ENCODE data around the gene ATG13.
"Not testable (repeated sequence)": the region's sequence is repeated elsewhere in the genome, so short reads cannot be mapped to it uniquely, and the experiment has no call there.

ATG13 gene

DNA sequence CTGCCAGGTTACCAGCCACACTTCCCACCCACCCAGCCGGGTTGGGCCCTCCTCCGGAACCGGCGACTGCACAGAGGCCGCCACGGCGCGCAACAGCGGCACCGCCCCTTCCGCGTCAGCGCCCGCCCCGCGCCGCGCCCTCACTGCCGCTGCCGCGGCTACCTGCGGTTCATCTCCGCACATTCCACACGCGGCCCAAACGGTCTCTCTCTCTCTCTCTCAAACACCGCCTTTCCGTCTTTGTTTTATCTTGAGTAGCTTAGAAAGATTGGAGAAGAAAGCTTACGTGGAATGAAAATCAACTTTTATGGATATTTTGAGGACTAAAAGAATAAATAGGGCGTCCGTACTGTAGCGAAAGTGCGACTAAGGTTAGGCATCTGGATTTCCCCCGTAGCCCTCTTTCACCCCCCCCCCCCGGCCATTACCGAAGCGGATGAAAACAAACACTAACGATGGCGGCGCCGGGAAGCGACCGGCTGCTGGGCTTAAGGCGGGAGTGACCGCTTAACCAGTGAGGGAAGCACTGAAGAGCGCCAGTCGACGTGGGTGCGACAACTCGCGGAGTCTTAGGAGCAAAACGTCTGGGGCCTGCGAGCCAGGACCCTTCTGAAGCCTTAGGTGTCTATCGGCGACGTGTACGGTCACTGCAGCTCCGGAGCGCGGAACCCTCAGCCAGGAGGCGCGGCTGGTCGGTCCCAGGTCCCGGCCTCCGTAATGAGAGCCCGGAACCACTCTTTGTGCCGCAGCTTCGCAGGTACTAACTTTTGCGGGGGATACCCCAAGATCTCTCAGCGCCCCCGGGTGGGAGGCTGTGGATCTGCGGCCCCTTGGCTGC lies at the start of gene ATG13, which contains the start of gene HARBI1:
Gene ATG13 (plus strand): TSS at position 420 of the 838 bp plus-strand sequence. CDS start 26,739 bp downstream, outside the sequence.
Gene HARBI1 (minus strand): TSS at position 94 of the 838 bp plus-strand sequence. CDS start 990 bp downstream, outside the sequence.
- FAIRE-seq: no peak

DNA sequence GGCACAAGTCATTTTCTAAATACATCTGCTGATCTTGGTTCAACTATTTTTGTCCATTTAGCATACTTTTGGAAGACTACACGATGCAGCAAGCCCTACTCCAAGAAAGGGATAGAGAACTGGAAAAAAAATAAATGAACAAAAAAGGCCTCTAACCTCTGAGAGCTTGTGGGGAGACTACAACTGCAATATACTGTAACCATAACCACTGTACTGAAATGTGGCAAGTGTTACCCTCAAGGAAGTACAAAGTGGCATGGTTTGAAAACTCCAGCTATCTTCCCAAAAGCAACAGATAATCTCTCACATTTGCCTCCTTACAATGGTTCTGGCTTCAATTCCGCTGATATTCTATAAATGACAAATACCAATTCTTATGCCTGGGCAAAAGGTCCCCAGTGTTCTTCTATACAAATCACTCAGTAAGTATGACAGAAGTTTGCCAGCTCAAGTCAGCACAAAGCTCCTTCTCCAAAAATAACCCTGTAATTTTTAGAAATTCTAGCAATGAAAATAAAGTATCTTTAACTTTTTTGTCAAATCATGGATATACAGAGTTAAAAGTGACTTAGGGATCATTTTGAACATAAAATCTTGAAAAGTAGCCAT lies 46.5 kb upstream of the ATG13 start:
- FAIRE-seq: no peak

DNA sequence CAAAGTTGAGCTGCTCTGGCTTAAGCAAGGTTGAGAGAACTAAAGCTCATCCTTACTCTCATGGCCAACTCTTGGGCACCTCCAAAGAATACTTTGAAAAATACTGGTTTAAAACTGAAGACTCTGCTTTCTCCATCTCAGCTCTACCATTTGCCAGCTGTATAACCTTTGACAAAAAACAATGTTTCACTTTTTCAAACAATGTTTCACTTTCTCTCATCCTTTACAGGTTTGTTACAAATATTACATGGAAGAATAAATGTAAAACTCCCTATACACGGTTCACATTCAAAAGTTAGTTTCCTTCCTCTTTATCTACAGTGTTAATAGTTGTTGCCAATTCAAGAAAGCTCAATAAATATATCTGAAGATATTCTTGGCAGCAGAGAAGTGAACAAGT lies 42.7 kb upstream of the ATG13 start:
- no peak for FAIRE-seq

DNA sequence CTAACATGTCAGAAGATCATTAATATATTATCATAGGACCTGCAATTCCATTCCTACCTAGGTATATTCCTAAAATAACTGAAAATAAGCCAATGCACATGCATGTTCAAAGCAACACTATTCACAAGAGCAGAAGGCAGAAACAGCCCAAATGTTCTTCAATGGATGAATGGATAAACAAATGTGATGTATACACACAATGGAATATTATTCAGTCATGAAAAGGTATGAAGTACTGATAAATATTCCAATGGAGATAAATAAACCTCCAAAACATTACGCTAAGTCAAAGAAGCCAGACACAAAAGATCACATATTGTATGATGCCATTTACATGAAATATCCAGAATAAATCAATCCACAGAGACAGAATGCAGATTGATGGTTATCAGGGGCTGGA lies 40.3 kb upstream of the ATG13 start:
- FAIRE-seq: no peak

DNA sequence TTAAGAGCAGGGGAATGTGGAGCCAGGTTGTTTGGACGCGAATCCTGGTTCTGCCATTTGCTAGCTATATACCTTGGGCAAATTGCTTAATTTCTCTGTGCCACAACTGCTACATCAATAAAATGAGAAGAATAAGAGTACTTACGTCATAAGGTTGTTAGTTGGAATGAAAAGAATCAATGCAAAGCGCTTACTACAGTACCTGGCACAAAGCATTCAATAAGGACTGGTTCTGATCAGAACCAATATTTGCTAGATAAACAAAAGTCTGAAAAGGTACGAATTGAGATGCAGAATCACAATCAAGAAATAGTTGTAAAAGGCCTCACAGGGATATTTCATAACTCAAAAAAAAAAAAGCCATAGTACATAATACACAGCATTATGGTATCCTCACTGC lies 34.8 kb upstream of the ATG13 start:
- FAIRE-seq: no peak

DNA sequence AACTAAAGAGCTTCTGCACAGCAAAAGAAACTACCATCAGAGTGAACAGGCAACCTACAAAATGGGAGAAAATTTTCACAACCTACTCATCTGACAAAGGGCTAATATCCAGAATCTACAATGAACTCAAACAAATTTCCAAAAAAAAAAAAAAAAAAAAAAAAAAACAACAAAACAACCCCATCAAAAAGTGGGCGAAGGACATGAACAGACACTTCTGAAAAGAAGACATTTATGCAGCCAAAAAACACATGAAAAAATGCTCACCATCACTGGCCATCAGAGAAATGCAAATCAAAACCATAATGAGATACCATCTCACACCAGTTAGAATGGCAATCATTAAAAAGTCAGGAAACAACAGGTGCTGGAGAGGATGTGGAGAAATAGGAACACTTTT lies 33.8 kb upstream of the ATG13 start:
- not testable (repeated sequence) for FAIRE-seq

DNA sequence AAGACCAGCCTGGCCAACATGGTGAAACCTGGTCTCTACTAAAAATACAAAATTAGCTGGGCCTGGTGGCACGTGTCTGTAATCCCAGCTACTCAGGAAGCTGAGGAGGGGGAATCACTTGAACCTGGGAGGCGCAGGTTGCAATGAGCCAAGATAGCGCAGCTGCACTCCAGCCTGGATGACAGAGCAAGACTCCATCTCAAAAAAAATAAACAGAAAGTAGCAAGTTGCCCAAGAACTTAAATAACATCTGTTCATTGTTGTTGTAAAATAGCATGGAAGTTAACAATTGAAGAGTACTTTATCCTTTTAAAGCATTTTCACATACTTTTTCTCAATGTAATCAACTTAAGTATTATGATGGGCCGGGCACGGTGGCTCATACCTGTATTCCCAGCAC lies 29.2 kb upstream of the ATG13 start:
- no peak for FAIRE-seq

DNA sequence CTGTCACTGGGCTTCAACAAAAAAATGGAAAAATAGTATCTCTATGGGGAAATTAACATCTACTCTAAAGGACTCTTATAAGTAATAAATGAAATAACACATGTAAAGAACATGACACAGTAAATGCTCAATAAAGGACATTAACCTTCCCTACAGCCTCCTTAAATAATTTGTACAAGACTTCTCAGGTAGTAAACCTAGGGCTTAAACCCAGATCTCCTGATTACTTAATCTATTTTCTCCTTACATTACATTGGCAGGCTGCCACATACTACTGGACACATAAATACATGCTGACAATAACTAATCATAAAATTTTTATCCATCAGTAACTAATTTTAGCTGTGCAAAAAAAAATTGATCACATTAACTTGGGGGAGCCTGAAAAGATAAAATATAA lies 28.4 kb upstream of the ATG13 start:
- no peak for FAIRE-seq

DNA sequence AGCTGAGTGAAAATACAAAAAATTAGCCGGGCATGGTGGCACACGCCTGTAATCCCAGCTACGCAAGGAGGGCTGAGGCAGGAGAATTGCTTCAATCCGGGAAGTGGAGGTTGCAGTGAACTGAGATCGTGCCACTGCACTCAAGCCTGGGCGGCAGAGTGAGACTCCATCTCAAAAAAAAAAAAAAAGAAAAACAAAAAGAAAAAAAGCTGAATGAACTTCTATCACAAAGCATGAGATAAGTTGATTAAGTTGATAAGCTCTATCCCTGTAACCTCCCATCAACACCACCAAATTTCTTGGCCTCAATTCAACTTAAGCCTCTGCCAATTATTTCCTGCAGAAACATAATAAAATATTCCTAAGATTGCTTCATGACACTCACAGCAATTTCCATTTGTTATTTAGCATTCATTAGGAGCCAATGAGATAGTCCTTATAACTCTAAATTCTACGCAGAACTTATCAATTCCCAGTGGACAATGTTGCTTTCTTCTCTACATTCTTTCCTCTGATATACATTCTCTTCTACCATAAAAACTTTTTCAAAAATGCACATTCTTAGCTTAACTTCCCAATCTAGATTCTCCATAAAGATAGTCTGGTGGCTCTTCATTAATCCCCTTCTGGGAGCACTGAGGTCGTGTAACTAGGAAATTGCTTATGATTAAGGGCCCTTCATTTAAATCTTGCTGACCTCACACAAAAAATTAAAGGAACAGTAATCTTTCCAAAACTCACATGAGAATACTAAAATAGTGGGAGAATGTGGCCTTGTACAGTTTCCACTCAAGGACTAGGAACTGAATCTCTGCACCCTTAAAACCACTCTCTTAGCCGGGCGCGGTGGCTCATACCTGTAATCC lies 26.4 kb upstream of the ATG13 start:
- FAIRE-seq: no peak

DNA sequence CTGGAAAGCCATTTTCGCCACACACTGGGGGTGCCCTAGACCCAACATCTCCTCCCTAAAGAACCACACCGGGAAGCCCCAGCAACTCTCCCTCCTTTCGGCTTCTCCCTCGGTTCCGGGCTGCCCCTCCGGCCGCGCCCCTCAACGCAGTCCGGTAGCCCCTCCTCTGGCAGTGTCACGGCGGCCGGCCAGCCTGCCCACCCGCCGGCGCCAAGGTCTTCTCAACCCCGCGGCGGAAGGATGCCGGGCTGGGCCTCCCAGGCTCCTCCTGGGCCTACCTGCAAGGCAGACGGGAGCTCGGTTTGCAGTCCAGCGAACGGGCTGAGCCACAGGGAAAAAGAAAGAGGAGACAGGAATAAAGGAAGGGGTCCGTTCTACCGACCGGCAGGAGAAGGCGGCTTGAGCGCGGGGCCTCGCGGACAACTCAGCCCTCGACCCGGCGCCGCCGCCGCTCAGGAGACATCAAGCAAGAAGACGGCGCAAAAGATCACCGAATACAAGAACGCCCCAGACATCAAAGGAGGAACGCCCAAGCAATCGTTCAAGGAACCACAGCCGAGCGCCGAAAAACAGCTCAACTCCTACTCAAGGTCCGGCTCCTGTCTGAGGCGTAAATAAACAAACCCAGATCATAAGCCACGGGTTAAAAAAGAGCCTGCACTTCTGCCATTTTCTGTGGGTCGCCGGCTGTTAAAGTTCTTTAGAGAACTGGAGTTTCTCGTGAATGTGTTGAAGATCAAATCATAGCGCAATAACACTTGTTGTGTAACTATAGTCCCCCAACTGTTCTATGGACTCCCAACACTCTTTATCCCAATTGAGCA lies 23.6 kb upstream of the ATG13 start, which contains the start of gene AMBRA1:
Gene AMBRA1 (minus strand): TSS at position 474 of the 824 bp plus-strand sequence. CDS start 45,643 bp downstream, outside the sequence.
- FAIRE-seq: peak; percentile 3

DNA sequence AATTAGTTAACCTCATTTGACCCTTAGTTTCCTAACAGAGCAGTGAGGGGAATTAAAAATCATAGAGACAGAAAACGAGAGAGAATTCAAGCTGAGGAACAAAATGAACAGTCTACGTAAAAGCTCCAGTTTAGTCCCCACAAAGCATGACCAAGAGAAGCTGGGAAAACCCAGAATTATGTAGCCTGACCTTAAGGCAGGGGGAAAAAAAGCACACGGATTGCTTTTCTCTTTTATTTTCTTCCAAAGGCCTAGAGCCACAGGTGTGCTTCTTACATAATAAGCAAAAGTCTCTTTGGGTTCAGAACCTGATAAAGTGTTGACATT lies 23.0 kb upstream of the ATG13 start:
- no peak for FAIRE-seq

DNA sequence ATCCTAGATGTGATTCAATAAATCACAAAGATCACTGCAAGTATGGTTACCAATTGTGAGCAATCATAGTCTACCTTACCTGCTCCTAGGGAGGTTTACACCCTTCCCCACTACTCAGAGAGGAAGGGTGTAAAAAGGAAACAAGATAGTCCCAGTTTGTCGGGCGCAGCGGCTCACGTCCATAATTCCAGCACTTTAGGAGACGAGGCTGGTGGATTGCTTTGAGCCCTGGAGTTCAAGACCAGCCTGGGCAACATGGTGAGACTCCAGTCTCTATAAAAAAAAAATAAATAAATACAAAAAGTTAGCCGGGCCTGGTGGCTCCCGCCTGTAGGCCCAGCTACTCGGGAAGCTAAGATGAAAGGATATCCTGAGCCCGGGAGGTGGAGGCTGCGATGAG lies 22.6 kb upstream of the ATG13 start:
- no peak for FAIRE-seq

DNA sequence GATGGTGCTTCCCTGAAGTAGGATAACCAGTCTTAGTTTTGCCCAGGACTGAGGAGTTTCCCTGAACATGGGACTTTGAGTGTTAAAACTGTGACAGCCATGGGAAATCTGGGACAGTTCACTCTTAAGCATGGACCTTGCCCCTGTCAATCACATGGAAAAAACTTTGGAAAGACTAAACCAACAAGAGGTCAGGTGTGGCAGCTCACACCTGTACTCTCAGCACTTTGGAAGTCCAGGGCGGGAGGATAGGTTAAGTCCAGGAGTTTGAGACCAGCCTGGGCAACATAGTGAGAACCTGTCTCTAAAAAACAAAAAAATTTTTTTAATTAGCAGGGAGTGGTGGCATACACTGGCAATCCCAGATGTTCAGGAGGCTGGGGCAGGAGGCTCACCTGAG lies 20.2 kb upstream of the ATG13 start:
- FAIRE-seq: no peak

DNA sequence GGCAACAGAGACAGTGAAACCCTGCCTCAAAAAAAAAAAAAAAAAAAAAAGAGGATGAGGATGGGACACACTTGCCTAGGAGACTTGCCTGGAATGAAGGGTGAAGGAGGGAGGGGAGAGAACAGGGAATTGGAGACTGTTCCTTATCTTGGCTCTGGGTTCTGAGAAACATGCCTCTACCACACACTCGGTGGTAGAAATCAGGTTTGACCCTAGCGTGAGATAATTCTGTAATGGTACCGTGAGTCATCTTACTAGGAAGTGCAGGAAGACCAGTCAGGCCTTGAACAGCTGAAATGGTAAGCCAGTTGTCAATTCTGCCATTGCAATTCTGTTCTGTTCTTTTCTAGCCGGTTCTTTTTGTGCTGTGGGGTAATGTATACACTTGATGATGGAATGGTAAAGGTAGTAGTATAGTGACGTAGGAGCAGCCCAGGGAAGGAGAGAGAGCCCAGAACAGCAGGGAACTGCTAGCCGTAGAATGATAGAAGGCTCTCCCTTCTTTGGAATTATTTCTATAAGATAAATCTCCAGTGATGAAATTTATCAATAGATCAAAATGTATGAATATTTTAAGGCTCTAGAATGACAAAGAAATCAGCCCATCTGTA lies 19.6 kb upstream of the ATG13 start:
- no peak for FAIRE-seq

DNA sequence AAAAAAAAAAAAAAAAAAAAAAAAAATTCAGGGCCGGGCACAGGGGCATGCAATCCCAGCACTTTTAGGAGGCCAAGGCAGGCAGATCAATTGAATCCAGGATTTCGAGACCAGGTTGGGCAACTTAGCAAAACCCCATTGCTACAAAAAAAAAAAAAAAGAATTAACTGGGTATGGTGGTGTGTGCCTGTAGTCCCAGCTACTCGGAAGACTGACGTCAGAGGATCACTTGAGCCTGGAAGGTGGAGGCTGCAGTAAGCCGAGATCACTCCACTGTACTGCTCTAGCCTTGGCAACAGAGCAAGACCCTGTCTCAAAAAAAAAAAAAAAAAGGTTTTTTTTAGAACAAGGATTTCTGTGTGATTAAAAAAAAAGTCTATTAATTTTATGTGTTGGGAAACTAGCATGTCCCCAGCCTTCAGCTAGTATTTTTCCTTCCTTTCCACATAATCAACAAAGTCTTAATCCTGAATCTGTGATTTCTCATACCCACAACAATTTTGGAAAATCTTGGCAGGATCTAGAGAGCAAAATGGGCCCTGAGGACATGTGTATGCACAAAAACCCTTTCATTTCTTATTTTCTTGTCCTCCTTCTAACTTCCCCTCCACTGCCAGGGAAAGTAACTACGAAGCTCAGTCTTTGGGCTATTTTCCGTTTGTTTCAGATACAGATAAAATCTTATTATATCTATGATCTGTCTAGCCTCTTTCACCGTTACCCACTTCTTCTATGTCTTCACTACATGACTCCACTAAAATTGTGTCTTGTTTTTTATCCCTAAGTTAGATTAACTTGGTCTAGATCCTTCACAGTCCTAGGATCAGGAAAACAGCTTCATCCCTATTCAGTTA lies 17.8 kb upstream of the ATG13 start:
- FAIRE-seq: no peak

DNA sequence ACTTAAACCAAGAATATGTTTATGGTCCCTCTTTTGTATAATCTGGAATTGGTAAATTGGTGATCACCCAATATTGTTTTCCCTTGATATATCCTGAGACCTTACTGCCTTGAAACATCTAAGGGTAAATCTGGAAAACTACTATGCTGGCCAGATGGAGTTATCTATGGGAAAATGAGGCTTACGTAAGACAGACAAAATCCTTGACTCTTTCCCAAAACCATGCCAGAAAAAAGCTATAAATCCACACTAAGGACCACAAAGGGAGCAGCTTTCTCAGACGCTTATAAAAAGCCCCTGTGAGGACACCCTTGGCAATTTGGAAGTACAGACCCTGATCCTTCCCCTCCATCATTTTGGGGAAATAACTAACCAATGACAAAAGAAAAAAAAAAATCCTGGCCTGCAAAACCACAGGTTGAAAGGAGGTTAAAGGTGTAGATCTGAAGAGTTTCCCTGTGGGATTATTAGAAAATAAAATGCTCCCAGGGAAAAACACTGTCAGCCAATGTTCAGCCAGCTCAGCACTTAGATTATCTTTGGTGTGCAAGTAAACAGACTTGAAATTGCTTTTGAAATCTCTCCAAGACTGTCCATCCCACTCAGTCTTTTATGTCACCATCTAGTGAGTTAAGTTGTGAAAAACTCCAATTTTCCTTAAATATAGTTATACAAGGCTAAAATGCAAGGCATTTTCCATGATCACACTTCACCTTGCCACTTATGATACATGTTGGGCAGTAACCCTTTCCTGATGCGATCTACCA lies 17.0 kb upstream of the ATG13 start:
- FAIRE-seq: no peak

DNA sequence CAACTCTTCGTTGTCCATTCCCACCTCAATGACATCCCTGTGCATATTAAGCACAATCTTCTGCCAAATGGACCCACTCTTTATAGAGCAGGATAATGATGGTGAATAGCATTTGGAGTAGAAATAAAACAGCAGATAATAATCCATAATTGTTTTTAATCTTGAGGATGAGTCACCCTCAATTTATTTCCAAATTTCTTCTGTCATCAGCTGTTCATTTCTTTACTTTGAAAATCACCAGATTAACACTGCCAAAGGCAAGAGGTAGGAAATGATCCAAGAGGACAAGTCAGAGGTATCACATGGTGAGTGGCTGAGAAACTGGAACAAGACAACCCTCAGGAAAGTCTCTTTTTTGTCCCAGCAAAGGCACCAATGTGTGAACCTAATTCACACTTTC lies 16.2 kb upstream of the ATG13 start:
- FAIRE-seq: no peak

DNA sequence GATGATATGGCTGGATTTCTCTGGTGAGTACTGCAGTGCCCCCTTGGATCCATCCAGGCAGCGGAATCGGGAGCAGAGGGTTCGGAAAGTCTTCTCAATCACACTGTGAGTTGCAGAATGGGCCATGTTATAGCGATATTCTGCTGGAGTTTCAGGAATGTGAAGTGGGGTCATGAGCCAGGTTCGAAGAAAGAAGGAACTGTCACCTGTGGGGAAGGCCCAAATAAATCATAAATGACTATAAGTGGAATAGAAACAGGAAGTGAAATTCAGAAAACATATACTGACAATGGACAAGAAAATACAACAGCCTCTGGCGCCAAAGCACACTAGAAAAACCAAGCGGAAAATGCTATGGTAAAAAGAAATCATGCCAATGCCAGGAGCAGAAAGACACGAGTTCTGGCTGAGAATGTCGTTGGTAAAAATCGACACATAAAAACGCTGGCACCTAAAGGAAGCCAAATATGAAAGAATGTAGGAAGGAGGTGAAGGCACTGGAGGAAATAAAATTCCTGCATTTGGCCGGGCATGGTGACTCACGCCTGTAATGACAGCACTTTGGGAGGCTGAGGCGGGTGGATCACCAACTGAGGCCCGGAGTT lies 13.5 kb upstream of the ATG13 start:
- FAIRE-seq: no peak

DNA sequence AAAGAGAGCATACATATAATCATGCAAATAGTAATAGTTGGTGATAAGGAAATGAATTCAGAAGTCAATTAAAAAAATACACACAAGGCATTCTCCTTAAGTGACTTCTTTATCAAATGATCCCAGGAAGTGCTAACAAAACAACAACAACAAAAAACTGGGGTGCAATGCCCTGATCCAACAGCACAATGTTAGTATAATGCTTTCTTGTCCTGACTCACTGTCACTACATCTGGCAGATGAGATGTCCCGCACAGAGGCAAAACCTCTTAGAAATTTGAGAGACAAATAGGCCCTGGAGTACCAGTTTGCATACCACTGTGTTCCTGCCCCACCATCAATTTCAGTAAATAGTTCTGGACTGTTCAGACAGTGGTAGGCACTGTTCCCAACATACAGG lies 12.6 kb upstream of the ATG13 start:
- no peak for FAIRE-seq

DNA sequence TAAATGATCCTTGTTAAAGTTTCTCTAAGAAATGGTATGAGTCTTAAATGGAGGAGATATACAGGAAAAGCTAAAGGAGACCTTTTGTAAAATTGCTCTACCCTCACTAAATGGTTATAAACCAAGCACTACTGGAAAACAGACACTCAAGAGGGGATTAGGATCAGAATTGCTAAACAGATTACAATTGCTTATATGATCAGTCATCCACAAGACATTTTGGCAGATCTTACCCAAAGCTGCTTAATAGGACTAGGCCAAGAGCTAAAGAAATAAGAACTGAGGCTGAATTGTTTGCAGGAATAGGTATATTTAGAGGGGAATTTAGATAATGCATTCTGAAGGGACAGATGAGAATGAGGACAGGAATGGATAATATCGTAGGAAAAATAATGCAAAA lies 9.8 kb upstream of the ATG13 start:
- no peak for FAIRE-seq

Data from A204.1 (cell line).